HEK293 (cell line): Measurements from ENCODE around the gene TSR3.

Source experiments
- CTCF ChIA-PET: fragments of 350-600 bp; formaldehyde crosslinking; extraction: SDS; loops from one replicate; lab custom pipeline; 2021; ENCODE audit warnings: antibody characterized with exemption; lab: Yijun Ruan, JAX
- POLR2A ChIA-PET: fragments of 300-600 bp; formaldehyde crosslinking; extraction: SDS; loops from one replicate; lab custom pipeline; 2020; ENCODE audit warnings: antibody characterized with exemption, inconsistent platforms; lab: Yijun Ruan, JAX
- H3K27ac ChIP-seq: fragments of 200-500 bp; sonication (Bioruptor generic); 2 replicates; pipeline ENCODE4 v1.5.1; 2014; ENCODE audit warnings: low read depth, low read length, control low read depth, inconsistent platforms; ENCODE audit errors: extremely low read depth
- H3K36me3 ChIP-seq, 2 experiments: fragments of 200-500 bp in 1 of 2; sonication (Bioruptor generic) in 1 of 2; 1 replicate in 1 of 2; 2 replicates in 1 of 2; pipeline ENCODE4 v1.5.1; 2014 to 2017; ENCODE audit warnings: inconsistent platforms in 2 of 2, low read length in 2 of 2; ENCODE audit not compliant: control insufficient read depth in 2 of 2, insufficient read depth in 1 of 2
- H3K4me1 ChIP-seq: fragments of 200-500 bp; sonication (Bioruptor generic); 2 replicates; pipeline ENCODE4 v1.5.1; 2014; ENCODE audit warnings: mild to moderate bottlenecking, low read length, inconsistent platforms; ENCODE audit not compliant: control insufficient read depth, insufficient read depth
- H3K4me3 ChIP-seq: 2 replicates; pipeline ENCODE4 v1.5.1; 2011; ENCODE audit warnings: low read depth, mild to moderate bottlenecking, control low read depth, low read length, moderate library complexity
- H3K9me3 ChIP-seq: fragments of 200-500 bp; sonication (Bioruptor generic); 2 replicates; pipeline ENCODE4 v1.5.1; 2014; ENCODE audit warnings: low read depth, low read length, inconsistent platforms; ENCODE audit not compliant: control insufficient read depth, insufficient read depth
- EGR2 ChIP-seq: fragments of 450-650 bp; formaldehyde crosslinking; IDR thresholded peaks from 2 replicates; pipeline ENCODE4 v1.5.1; 2016; ENCODE audit warnings: low read depth, missing biosample characterization, missing genetic modification characterization
- FEZF1 ChIP-seq: fragments of 450-650 bp; formaldehyde crosslinking; IDR thresholded peaks from 2 replicates; pipeline ENCODE4 v1.5.1; 2016; ENCODE audit warnings: missing biosample characterization, missing genetic modification characterization
- GFI1B ChIP-seq: fragments of 450-650 bp; formaldehyde crosslinking; IDR thresholded peaks from 2 replicates; pipeline ENCODE4 v1.5.1; 2016; ENCODE audit warnings: missing biosample characterization, missing genetic modification characterization
- IKZF3 ChIP-seq: fragments of 450-650 bp; IDR thresholded peaks from 2 replicates; pipeline ENCODE4 v1.5.0; 2018; ENCODE audit warnings: missing biosample characterization, mild to moderate bottlenecking, missing genetic modification characterization, moderate library complexity
- MEIS1 ChIP-seq: sonication (generic); formaldehyde crosslinking; IDR thresholded peaks from 2 replicates; pipeline ENCODE4 v1.8.1; 2022; ENCODE audit warnings: missing genetic modification reagents, mild to moderate bottlenecking, borderline replicate concordance
- OSR2 ChIP-seq: fragments of 450-650 bp; formaldehyde crosslinking; IDR thresholded peaks from 2 replicates; pipeline ENCODE4 v1.5.1; 2016; ENCODE audit warnings: missing biosample characterization, missing genetic modification characterization
- PRDM4 ChIP-seq: fragments of 450-650 bp; formaldehyde crosslinking; IDR thresholded peaks from 2 replicates; pipeline ENCODE4 v1.5.1; 2017; ENCODE audit warnings: missing biosample characterization, missing genetic modification characterization
- SCRT1 ChIP-seq: fragments of 450-650 bp; formaldehyde crosslinking; IDR thresholded peaks from 2 replicates; pipeline ENCODE4 v1.5.1; 2016; ENCODE audit warnings: missing biosample characterization, missing genetic modification characterization, borderline replicate concordance
- WT1 ChIP-seq: fragments of 450-650 bp; formaldehyde crosslinking; IDR thresholded peaks from 2 replicates; pipeline ENCODE4 v1.5.1; 2016; ENCODE audit warnings: missing biosample characterization, missing genetic modification characterization
- ZBTB1 ChIP-seq: fragments of 450-650 bp; formaldehyde crosslinking; IDR thresholded peaks from 2 replicates; pipeline ENCODE4 v1.5.1; 2016; ENCODE audit warnings: missing biosample characterization, missing genetic modification characterization
- ZBTB6 ChIP-seq: fragments of 450-650 bp; formaldehyde crosslinking; IDR thresholded peaks from 2 replicates; pipeline ENCODE4 v1.5.1; 2017; ENCODE audit warnings: missing biosample characterization, missing genetic modification characterization
- ZBTB7A ChIP-seq: fragments of 450-650 bp; formaldehyde crosslinking; IDR thresholded peaks from 2 replicates; pipeline ENCODE4 v1.5.1; 2016; ENCODE audit warnings: low read depth, missing biosample characterization, missing genetic modification characterization
- ZBTB8A ChIP-seq: fragments of 450-650 bp; formaldehyde crosslinking; IDR thresholded peaks from 2 replicates; pipeline ENCODE4 v1.5.1; 2016; ENCODE audit warnings: missing biosample characterization, missing genetic modification characterization
- ZFP3 ChIP-seq: fragments of 450-650 bp; formaldehyde crosslinking; IDR thresholded peaks from 2 replicates; pipeline ENCODE4 v1.5.1; 2016; ENCODE audit warnings: low read depth, missing biosample characterization, missing genetic modification characterization
- ZIC2 ChIP-seq: fragments of 450-650 bp; formaldehyde crosslinking; IDR thresholded peaks from 2 replicates; pipeline ENCODE4 v1.5.1; 2016; ENCODE audit warnings: missing biosample characterization, missing genetic modification characterization
- ZNF140 ChIP-seq: fragments of 450-650 bp; formaldehyde crosslinking; IDR thresholded peaks from 2 replicates; pipeline ENCODE4 v1.5.1; 2016; ENCODE audit warnings: missing biosample characterization, missing genetic modification characterization
- ZNF19 ChIP-seq: fragments of 450-650 bp; formaldehyde crosslinking; IDR thresholded peaks from 2 replicates; pipeline ENCODE4; 2016; ENCODE audit warnings: missing biosample characterization, missing genetic modification characterization, low read depth
- ZNF223 ChIP-seq: fragments of 450-650 bp; formaldehyde crosslinking; IDR thresholded peaks from 2 replicates; pipeline ENCODE4 v1.5.1; 2016; ENCODE audit warnings: missing biosample characterization, missing genetic modification characterization
- ZNF354C ChIP-seq: fragments of 450-650 bp; formaldehyde crosslinking; IDR thresholded peaks from 2 replicates; pipeline ENCODE4 v1.5.1; 2016; ENCODE audit warnings: missing biosample characterization, missing genetic modification characterization, low read depth, borderline replicate concordance
- ZNF366 ChIP-seq: fragments of 450-650 bp; formaldehyde crosslinking; conservative IDR thresholded peaks from 2 replicates; pipeline ENCODE4 v1.5.1; 2016; ENCODE audit warnings: missing biosample characterization, missing genetic modification characterization
- ZNF37A ChIP-seq: fragments of 450-650 bp; IDR thresholded peaks from 2 replicates; pipeline ENCODE4 v1.5.1; 2018; ENCODE audit warnings: missing biosample characterization, missing genetic modification characterization
- ZNF433 ChIP-seq: fragments of 450-650 bp; formaldehyde crosslinking; IDR thresholded peaks from 2 replicates; pipeline ENCODE4 v1.5.1; 2016; ENCODE audit warnings: missing biosample characterization, missing genetic modification characterization, low read depth
- ZNF449 ChIP-seq: fragments of 450-650 bp; formaldehyde crosslinking; IDR thresholded peaks from 2 replicates; pipeline ENCODE4 v1.5.1; 2017; ENCODE audit warnings: missing biosample characterization, mild to moderate bottlenecking, missing genetic modification characterization, moderate library complexity
- ZNF488 ChIP-seq: fragments of 450-650 bp; formaldehyde crosslinking; IDR thresholded peaks from 2 replicates; pipeline ENCODE4 v1.5.1; 2016; ENCODE audit warnings: missing biosample characterization, missing genetic modification characterization
- ZNF555 ChIP-seq: fragments of 450-650 bp; formaldehyde crosslinking; conservative IDR thresholded peaks from 2 replicates; pipeline ENCODE4 v1.5.1; 2017; ENCODE audit warnings: missing biosample characterization, mild to moderate bottlenecking, missing genetic modification characterization, inconsistent platforms
- ZNF596 ChIP-seq: fragments of 450-650 bp; IDR thresholded peaks from 2 replicates; pipeline ENCODE4 v1.5.0; 2018; ENCODE audit warnings: missing biosample characterization, mild to moderate bottlenecking, missing genetic modification characterization, moderate library complexity
- ZNF621 ChIP-seq: fragments of 450-650 bp; formaldehyde crosslinking; IDR thresholded peaks from 2 replicates; pipeline ENCODE4 v1.5.1; 2017; ENCODE audit warnings: missing biosample characterization, missing genetic modification characterization
- ZNF626 ChIP-seq: fragments of 450-650 bp; sonication (Bioruptor Pico); formaldehyde crosslinking; IDR thresholded peaks from 2 replicates; pipeline ENCODE4 v1.5.1; 2018; ENCODE audit warnings: missing biosample characterization, missing genetic modification characterization, inconsistent platforms
- ZNF704 ChIP-seq: fragments of 450-650 bp; formaldehyde crosslinking; IDR thresholded peaks from 2 replicates; pipeline ENCODE4 v1.5.1; 2016; ENCODE audit warnings: missing biosample characterization, missing genetic modification characterization
- ZNF785 ChIP-seq: fragments of 450-650 bp; formaldehyde crosslinking; IDR thresholded peaks from 2 replicates; pipeline ENCODE4 v1.5.1; 2016; ENCODE audit warnings: missing biosample characterization, missing genetic modification characterization
- ZNF792 ChIP-seq: fragments of 450-650 bp; formaldehyde crosslinking; IDR thresholded peaks from 2 replicates; pipeline ENCODE4 v1.5.1; 2016; ENCODE audit warnings: missing biosample characterization, missing genetic modification characterization
- ZSCAN30 ChIP-seq: fragments of 450-650 bp; IDR thresholded peaks from 2 replicates; pipeline ENCODE4 v1.5.1; 2018; ENCODE audit warnings: missing biosample characterization, mild to moderate bottlenecking, missing genetic modification characterization, moderate library complexity

The TSR3 gene

GRCh38 chr16:1379304-1380076 is 27.8 kb upstream of the TSR3 start:
- H3K4me3 ChIP-seq, result peak overlapping the region; percentile 45
- H3K36me3 ChIP-seq, result peaks cover 0 to 24% of the 10 kb centered on the region in 2 experiments; a peak in 1 of 3 replicates
- H3K9me3 ChIP-seq, result no peaks in the 10 kb centered on the region
- ChIA-PET POLR2A (interaction anchor here (0.6 to 2.0 kb wide), 5 partner anchors 15 to 1225 kb away, joined by 3 to 14 read pairs (median 4); partner anchors contain the start of gene UQCC4), CTCF (interaction anchor here (0.6 to 3.4 kb wide), 5 partner anchors 14 to 36 kb away, joined by 3 to 30 read pairs (median 4); no protein-coding TSS in a partner anchor)
- H3K27ac ChIP-seq, result peak overlapping the region; percentile 72; the same call in 1 of the 2 replicates
- 0 out of 2 replicates have a peak, but pooled peaks cover 3% of the 10 kb centered on the region for H3K4me1 ChIP-seq
- no peak for TF ChIP-seq ZNF792 (tag by site-specific recombination)
- TF ChIP-seq GFI1B (tag by site-specific recombination), result no peak
- no peak for TF ChIP-seq ZNF626 (tag by site-specific recombination)
- TF ChIP-seq ZBTB7A, result peak; percentile 1; the same call in 1 of the 2 replicates
- no peak for TF ChIP-seq ZFP3 (tag by site-specific recombination)
- no peak for TF ChIP-seq ZBTB1 (tag by site-specific recombination)
- no peak for TF ChIP-seq ZNF433
- TF ChIP-seq ZNF621 (tag by site-specific recombination), result no peak
- TF ChIP-seq OSR2 (tag by site-specific recombination), result no peak
- no peak for TF ChIP-seq ZBTB6 (tag by site-specific recombination)
- TF ChIP-seq ZNF449 (tag by site-specific recombination), result no peak
- no peak for TF ChIP-seq ZNF704 (tag by site-specific recombination)
- TF ChIP-seq PRDM4 (tag by site-specific recombination), result no peak
- TF ChIP-seq ZNF19, result no peak
- peak; percentile 21; the same call in 1 of the 2 replicates for TF ChIP-seq ZIC2 (tag by site-specific recombination)
- TF ChIP-seq WT1 (tag by site-specific recombination), result no peak
- TF ChIP-seq SCRT1 (tag by site-specific recombination), result no peak
- TF ChIP-seq ZSCAN30 (tag by site-specific recombination), result peak; percentile 75
- TF ChIP-seq IKZF3, result no peak
- TF ChIP-seq ZNF366 (tag by site-specific recombination), result no peak
- no peak for TF ChIP-seq FEZF1 (tag by site-specific recombination)
- TF ChIP-seq MEIS1, result no peak
- 0 out of 2 replicates have a peak, but pooled peaks have one; percentile 10 for TF ChIP-seq ZNF596 (tag by site-specific recombination)
- TF ChIP-seq EGR2 (tag by site-specific recombination), result 0 out of 2 replicates have a peak, but pooled peaks have one; percentile 48
- no peak for TF ChIP-seq ZNF488 (tag by site-specific recombination)
- no peak for TF ChIP-seq ZNF37A (tag by site-specific recombination)
- no peak for TF ChIP-seq ZNF555 (tag by site-specific recombination)
- TF ChIP-seq ZNF354C, result no peak
- TF ChIP-seq ZBTB8A (tag by site-specific recombination), result peak; percentile 89
- TF ChIP-seq ZNF140 (tag by site-specific recombination), result no peak
- TF ChIP-seq ZNF785 (tag by site-specific recombination), result no peak
- no peak for TF ChIP-seq ZNF223 (tag by site-specific recombination)
